CD14-positive monocyte (primary cell): ENCODE results near the gene SUSD2. TPM values are rescaled to one million over a fixed set of nuclear protein-coding genes. Genes with fewer than 3 reads are reported as not detected.

ENCODE experiments used
- DNase-seq, 3 donors: peaks; one replicate each; pipeline ENCODE4 v3.0.0-alpha.2; 2011 to 2022
- H2AFZ ChIP-seq: 2 replicates; pipeline ENCODE4 v1.6.0; 2012; ENCODE audit warnings: mild to moderate bottlenecking, low read depth, low read length, inconsistent platforms; ENCODE audit not compliant: insufficient read depth, poor library complexity, severe bottlenecking
- H3K27ac ChIP-seq, 2 donors: 1 replicate in 1 of 2; 2 replicates in 1 of 2; pipeline ENCODE4 v1.5.1; 2012 to 2013; ENCODE audit warnings: low read length in 2 of 2, control low read depth in 1 of 2, inconsistent platforms in 1 of 2, low read depth in 1 of 2, mild to moderate bottlenecking in 1 of 2
- H3K27me3 ChIP-seq, 2 donors: one replicate each; pipeline versions ENCODE4 v1.6.0 to v1.6.1; 2011 to 2013; ENCODE audit warnings: low read length in 2 of 2; ENCODE audit not compliant: control insufficient read depth in 2 of 2, insufficient read depth in 2 of 2
- H3K36me3 ChIP-seq, 2 donors: replicated peaks in 1 of 2; 1 replicate in 1 of 2; 2 replicates in 1 of 2; pipeline versions ENCODE4 v1.5.1 to v1.6.1; 2012 to 2013; ENCODE audit warnings: low read length in 2 of 2, control low read depth in 1 of 2, inconsistent platforms in 1 of 2, mild to moderate bottlenecking in 1 of 2; ENCODE audit not compliant: insufficient read depth in 2 of 2, control insufficient read depth in 1 of 2
- H3K4me1 ChIP-seq, 2 donors: 1 replicate in 1 of 2; 2 replicates in 1 of 2; pipeline versions ENCODE4 v1.5.1 to v1.6.1; 2012 to 2013; ENCODE audit warnings: low read length in 2 of 2, control low read depth in 1 of 2, inconsistent platforms in 1 of 2, mild to moderate bottlenecking in 1 of 2, moderate library complexity in 1 of 2; ENCODE audit not compliant: insufficient read depth in 2 of 2, control insufficient read depth in 1 of 2
- H3K4me2 ChIP-seq: replicated peaks from 2 replicates; pipeline ENCODE3; 2012; ENCODE audit warnings: low read length, moderate library complexity, mild to moderate bottlenecking; ENCODE audit not compliant: poor library complexity, severe bottlenecking; ENCODE audit errors: extremely low read depth
- H3K4me3 ChIP-seq, 3 experiments: fragments of 200-600 bp in 1 of 3; sonication (generic) in 1 of 3; replicated peaks in 1 of 3; 1 replicate in 2 of 3; 2 replicates in 1 of 3; pipeline ENCODE4 v1.5.1; 2011 to 2013; ENCODE audit warnings: low read length in 3 of 3, mild to moderate bottlenecking in 3 of 3, control low read depth in 2 of 3, low read depth in 2 of 3, inconsistent platforms in 1 of 3, moderate library complexity in 1 of 3
- H3K79me2 ChIP-seq: 2 replicates; pipeline ENCODE4 v1.6.0; 2012; ENCODE audit warnings: mild to moderate bottlenecking, control low read depth, inconsistent platforms, low read length, moderate library complexity; ENCODE audit not compliant: insufficient read depth
- H3K9ac ChIP-seq: 2 replicates; pipeline ENCODE4 v1.6.0; 2017; ENCODE audit warnings: low read length, mild to moderate bottlenecking; ENCODE audit not compliant: insufficient read depth, poor library complexity, severe bottlenecking
- H3K9me3 ChIP-seq, 2 donors: replicated peaks in 1 of 2; 1 replicate in 1 of 2; 2 replicates in 1 of 2; pipeline versions ENCODE4 v1.5.1 to v1.6.1; 2012 to 2013; ENCODE audit warnings: low read length in 2 of 2, control low read depth in 1 of 2; ENCODE audit not compliant: control insufficient read depth in 1 of 2, insufficient read depth in 1 of 2
- H4K20me1 ChIP-seq: 2 replicates; pipeline ENCODE4 v1.6.0; 2012; ENCODE audit warnings: mild to moderate bottlenecking, low read length, control low read depth, moderate library complexity; ENCODE audit not compliant: insufficient read depth
- H3K27ac Mint-ChIP-seq, 7 donors: one replicate each; pipeline ENCODE4 v1.8.0; 2020; ENCODE audit warnings: mild to moderate bottlenecking in 7 of 7, mixed read lengths in 7 of 7, moderate library complexity in 6 of 7, inconsistent platforms in 2 of 7
- H3K27me3 Mint-ChIP-seq, 3 donors: one replicate each; pipeline ENCODE4 v1.8.0; 2021 to 2022; ENCODE audit warnings: low read depth in 3 of 3, mild to moderate bottlenecking in 3 of 3, mixed read lengths in 3 of 3, moderate library complexity in 3 of 3, inconsistent platforms in 1 of 3
- H3K36me3 Mint-ChIP-seq, 2 donors: one replicate each; pipeline ENCODE4 v1.8.0; 2020; ENCODE audit warnings: mixed read lengths in 2 of 2, inconsistent platforms in 1 of 2, mild to moderate bottlenecking in 1 of 2
- H3K4me1 Mint-ChIP-seq: one replicate; pipeline ENCODE4 v1.8.0; 2020; ENCODE audit warnings: mild to moderate bottlenecking, mixed read lengths
- H3K4me3 Mint-ChIP-seq, 2 donors: one replicate each; pipeline ENCODE4 v1.8.0; 2020; ENCODE audit warnings: mild to moderate bottlenecking in 2 of 2, mixed read lengths in 2 of 2, moderate library complexity in 1 of 2
- H3K9me3 Mint-ChIP-seq, 7 donors: one replicate each; pipeline ENCODE4 v1.8.0; 2020 to 2022; ENCODE audit warnings: mixed read lengths in 7 of 7, mild to moderate bottlenecking in 6 of 7, moderate library complexity in 6 of 7, inconsistent platforms in 2 of 7
- CTCF ChIP-seq: fragments of 200-600 bp; IDR thresholded peaks from one replicate; pipeline ENCODE4 v1.8.0; 2022; ENCODE audit warnings: antibody characterized with exemption, mild to moderate bottlenecking
- WGBS: methylation state at CpG from one replicate; pipeline ENCODE4 v1.1.5; 2013; ENCODE audit warnings: missing lambda C conversion rate; ENCODE audit not compliant: insufficient coverage; 5-methylcytosine and 5-hydroxymethylcytosine counted together
- intact Hi-C, 2 donors: fragments of 100-400 bp; cut with micrococcal nuclease; formaldehyde crosslinking; loops; one replicate each; pipeline versions ENCODE4 v1.15.0 to v1.15.1; 2023
- polyA plus RNA-seq, 3 donors: library from polyadenylated mRNA; depleted of rRNA in 1 of 3; unstranded in 2 of 3; stranded (reverse) in 1 of 3; fragments of 300-500 nt in 2 of 3; fragments of >200 nt in 1 of 3; fragmentation: Illumina TruSeq in 2 of 3; gene quantifications; 1 replicate in 2 of 3; 2 replicates in 1 of 3; pipeline ENCODE4 v1.2.3, GENCODE V29; 2012 to 2021

Gene SUSD2
- polyA plus RNA-seq, 3 donors = 0.56 TPM; not detected in 2

- H3K27ac Mint-ChIP-seq = peak overlapping the region in 1 of 7 donors; percentile 78
- H4K20me1 ChIP-seq = peaks cover 21% of the 10 kb centered on the region
- H2AFZ ChIP-seq = no peak overlapping the region
- H3K4me3 Mint-ChIP-seq = no peak overlapping the region
- no peaks in the 10 kb centered on the region for H3K9me3 ChIP-seq
- H3K36me3 Mint-ChIP-seq = peaks cover 13 to 14% of the 10 kb centered on the region in 2 donors
- H3K4me1 Mint-ChIP-seq = peaks cover 52% of the 10 kb centered on the region
- TF ChIP-seq CTCF = no peak
- 77% methylated on average over 4 of the region's 7 CpGs for WGBS
- no peak overlapping the region for H3K4me3 ChIP-seq
- no peak overlapping the region for H3K9ac ChIP-seq
- H3K27me3 Mint-ChIP-seq = peaks cover 0 to 3% (median 0%) of the 10 kb centered on the region in 3 donors
- H3K79me2 ChIP-seq = peaks cover 14% of the 10 kb centered on the region
- no peaks in the 10 kb centered on the region for H3K27me3 ChIP-seq
- peaks cover 0 to 4% (median 0%) of the 10 kb centered on the region in 7 donors for H3K9me3 Mint-ChIP-seq
- intact Hi-C loops = no loop called here
- peaks cover 41 to 43% of the 10 kb centered on the region in 2 donors for H3K4me1 ChIP-seq
- peaks cover 0 to 4% of the 10 kb centered on the region in 2 donors for H3K36me3 ChIP-seq
- no peak overlapping the region for H3K27ac ChIP-seq
- no peak for DNase-seq
- H3K4me2 ChIP-seq = no peak overlapping the region
Observed at GRCh38 chr22:24153959-24154358, 27.3 kb upstream of the SUSD2 start.

GRCh38 chr22:24154826-24155225, 26.5 kb upstream of the SUSD2 start:
- H2AFZ ChIP-seq = no peak overlapping the region
- no peak overlapping the region for H3K9ac ChIP-seq
- H3K36me3 ChIP-seq = peaks cover 0 to 9% of the 10 kb centered on the region in 2 donors
- H3K27me3 ChIP-seq = no peaks in the 10 kb centered on the region
- DNase-seq = no peak
- H3K9me3 ChIP-seq = no peaks in the 10 kb centered on the region
- peaks cover 22% of the 10 kb centered on the region for H3K79me2 ChIP-seq
- intact Hi-C loops = loop anchor here in 1 of 2 donors (5.0 kb wide), 2 partner anchors 33 to 48 kb away; no protein-coding TSS in a partner anchor
- TF ChIP-seq CTCF = no peak
- no peak overlapping the region for H3K27ac ChIP-seq
- 91% methylated on average over 5 of the region's 5 CpGs for WGBS
- H3K4me3 Mint-ChIP-seq = no peak overlapping the region
- peaks cover 0 to 3% (median 0%) of the 10 kb centered on the region in 3 donors for H3K27me3 Mint-ChIP-seq
- H3K4me1 ChIP-seq = peaks cover 49% of the 10 kb centered on the region in 2 donors
- peaks cover 11 to 13% of the 10 kb centered on the region in 2 donors for H3K36me3 Mint-ChIP-seq
- H3K4me1 Mint-ChIP-seq = peaks cover 56% of the 10 kb centered on the region
- peak overlapping the region in 1 of 3 experiments; percentile 100 for H3K4me3 ChIP-seq
- peaks cover 30% of the 10 kb centered on the region for H4K20me1 ChIP-seq
- H3K4me2 ChIP-seq = peak overlapping the region; percentile 100
- peak overlapping the region in 1 of 7 donors; percentile 32 for H3K27ac Mint-ChIP-seq
- peaks cover 0 to 4% (median 0%) of the 10 kb centered on the region in 7 donors for H3K9me3 Mint-ChIP-seq
